ENCODE measurements around the gene EFCAB3.
"Not testable (repeated sequence)": the region's sequence is repeated elsewhere in the genome, so short reads cannot be mapped to it uniquely, and the experiment has no call there.

The EFCAB3 gene

GRCh38 chr17:62380253-62380652 is at the start of gene EFCAB3:
EFCAB3 (plus strand) TSS chr17:62380553; CDS start chr17:62382980, 2,427 bp downstream.
- no peak for DNase-seq

DNA sequence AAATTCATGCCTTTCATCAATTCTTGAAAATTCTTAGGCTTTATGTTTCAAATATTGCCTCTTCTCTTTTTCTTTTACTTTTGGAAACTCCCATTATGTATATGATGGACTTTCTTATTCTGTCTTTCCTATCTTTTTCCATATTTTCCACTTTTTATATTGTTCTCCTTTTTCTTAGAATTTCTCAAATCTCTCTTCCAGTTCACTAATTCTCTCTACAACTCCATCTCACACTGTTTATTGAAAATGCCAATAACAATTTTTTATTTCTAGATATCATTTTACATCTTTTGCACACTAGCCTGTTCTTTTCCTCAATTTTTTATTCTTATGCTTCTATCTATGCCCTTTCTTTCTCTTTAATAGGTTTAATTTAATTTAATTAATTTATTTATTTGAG is 43.8 kb upstream of the EFCAB3 start:
- no peak for DNase-seq

GRCh38 chr17:62343764-62344270 is 36.5 kb upstream of the EFCAB3 start:
- no peak for DNase-seq

DNA sequence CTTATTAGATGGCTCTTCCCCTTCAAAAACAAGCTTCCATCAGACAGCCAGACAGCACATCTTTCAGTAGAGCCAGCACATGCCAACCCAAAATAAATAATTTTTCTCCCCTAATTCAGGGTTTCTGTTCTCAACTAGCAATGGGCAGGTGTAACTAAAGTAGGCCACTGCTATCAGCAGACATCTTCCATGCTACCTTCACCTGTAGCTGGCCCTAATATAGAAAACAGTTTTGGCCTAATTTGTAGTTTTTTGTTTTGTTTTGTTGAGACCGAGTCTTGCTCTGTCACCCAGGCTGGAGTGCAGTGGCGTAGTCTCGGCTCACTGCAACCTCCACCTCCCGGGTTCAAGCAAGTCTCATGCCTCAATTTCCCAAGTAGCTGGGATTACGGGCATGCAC is 29.2 kb upstream of the EFCAB3 start:
- DNase-seq = no peak

DNA sequence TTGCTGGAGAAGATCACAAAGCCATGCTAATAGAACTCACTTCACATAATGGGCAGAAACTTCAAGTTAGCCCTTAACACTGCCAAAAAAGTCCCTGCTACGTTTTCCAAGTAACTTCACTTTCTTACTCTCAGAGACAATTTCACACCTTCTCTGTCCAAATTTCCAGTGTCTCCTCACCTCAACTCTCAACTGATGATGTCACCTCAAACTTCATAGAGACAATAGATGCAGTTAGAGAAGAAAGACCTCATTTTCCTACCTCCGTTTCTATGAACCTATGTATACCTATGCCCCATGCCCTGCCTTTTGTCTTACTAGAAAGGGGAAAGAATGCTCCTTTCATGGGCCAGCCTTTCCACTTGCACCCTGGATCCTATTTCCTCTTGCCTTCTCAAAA is 14.2 kb upstream of the EFCAB3 start:
- DNase-seq = no peak

- no peak for DNase-seq
These were observed 1.2 kb downstream of the EFCAB3 start for GRCh38 chr17:62381561-62381960.

- peak; percentile 4 for DNase-seq
These were observed 8.5 kb downstream of the EFCAB3 start for GRCh38 chr17:62388856-62389255.

- DNase-seq = no peak
These were observed 12.6 kb downstream of the EFCAB3 start for GRCh38 chr17:62392908-62393307.

GRCh38 chr17:62398891-62399290 is 18.5 kb downstream of the EFCAB3 start:
- no peak for DNase-seq

- DNase-seq = no peak
These were observed 25.1 kb downstream of the EFCAB3 start for GRCh38 chr17:62405451-62405850.

GRCh38 chr17:62413090-62413489 is 32.7 kb downstream of the EFCAB3 start:
- DNase-seq = not testable (repeated sequence)

DNA sequence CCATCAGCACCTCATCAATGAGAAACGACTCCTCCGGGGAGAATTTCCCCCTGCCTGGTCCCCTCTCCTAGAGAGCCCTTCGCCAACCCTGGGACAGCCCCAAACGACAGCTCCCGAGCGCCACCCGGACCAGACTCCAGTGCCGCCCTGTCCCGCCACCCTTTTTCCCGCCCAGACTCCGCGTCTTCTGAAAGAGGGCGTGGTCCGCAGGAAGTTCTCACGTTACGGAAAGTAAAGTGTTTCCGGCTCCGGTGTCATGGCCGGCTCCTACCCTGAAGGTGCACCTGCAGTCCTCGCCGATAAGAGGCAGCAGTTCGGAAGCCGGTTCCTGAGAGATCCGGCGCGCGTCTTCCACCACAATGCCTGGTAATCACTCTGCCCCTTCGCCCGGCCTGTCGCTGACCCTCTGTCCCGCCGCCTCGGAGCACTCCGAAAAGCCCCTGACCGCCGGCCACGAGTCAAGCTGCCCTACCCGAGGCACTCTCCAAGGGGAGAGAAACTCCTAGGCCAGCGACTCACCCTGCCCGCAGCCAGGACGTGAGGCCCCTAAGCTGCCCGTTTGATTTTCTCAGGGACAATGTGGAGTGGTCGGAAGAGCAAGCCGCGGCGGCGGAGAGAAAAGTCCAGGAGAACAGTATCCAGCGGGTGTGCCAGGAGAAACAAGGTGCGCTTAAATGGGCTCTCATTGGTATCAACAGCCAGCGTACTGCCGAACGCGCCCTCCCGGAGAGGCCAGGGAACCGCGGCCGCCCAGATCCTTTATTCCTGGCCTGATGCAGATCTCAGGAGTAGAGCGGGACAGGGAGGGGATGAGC is 43.5 kb downstream of the EFCAB3 start, which contains the start of gene METTL2A:
Gene METTL2A (plus strand): TSS at position 251 of the 815 bp plus-strand sequence. CDS start 6 bp downstream, at position 257.
- DNase-seq = peak; percentile 97

- not testable (repeated sequence) for DNase-seq
These were observed 45.9 kb downstream of the EFCAB3 start for GRCh38 chr17:62426214-62426613.

DNA sequence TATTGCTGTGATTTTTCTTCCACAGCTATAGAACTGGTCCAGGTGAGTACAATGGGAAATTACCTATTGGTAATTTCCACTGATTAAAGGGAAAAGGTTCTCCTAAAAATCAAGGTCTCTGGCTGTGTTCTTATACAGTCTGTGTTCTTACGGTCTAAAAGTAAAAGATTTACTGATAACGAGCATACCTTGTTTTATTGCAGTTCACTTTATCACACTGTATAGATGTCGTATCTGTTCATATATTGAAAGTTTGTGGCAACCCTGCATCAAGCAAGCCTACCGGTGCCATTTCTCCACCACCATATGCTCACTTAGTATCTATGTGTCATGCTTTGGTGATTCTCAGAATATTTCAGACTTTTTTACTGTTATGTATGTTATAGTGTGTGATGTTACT is 54.9 kb downstream of the EFCAB3 start:
- not testable (repeated sequence) for DNase-seq

DNA sequence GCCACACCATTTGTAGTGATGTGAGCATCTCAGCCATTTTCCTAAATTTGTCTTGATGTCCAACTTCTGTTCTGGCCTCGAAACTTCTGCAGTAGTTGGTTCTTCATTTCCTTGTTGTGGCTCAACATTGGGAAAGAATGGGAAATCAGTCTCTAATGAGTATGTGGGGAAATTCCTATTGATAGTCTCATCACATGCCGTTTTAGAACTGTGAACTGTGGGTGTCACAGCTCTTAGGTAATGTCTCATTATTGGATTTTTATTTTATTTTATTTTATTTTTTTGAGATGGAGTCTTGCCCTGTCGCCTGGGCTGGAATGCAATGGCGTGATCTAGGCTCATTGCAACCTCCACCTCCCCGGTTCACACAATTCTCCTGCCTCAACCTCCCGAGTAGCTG is 60.8 kb downstream of the EFCAB3 start:
- not testable (repeated sequence) for DNase-seq

DNA sequence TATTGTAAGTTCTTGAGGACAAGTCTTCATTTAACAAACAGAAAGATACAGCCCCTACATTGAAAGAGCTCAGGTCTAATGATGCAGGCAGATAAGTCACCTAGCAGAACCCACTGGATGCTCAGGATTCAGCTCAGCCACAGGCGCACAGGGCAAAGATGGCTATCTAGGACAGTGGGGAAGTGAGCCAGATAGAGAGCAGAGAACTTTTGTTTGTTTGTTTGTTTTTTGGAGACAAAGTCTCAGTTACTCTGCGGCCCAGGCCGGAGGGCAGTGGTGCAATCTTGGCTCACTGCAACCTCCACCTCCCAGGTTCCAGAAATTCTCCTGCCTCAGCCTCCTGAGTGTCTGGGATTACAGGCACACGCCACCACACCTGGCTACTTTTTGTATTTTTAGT is 63.7 kb downstream of the EFCAB3 start:
- no peak for DNase-seq

DNA sequence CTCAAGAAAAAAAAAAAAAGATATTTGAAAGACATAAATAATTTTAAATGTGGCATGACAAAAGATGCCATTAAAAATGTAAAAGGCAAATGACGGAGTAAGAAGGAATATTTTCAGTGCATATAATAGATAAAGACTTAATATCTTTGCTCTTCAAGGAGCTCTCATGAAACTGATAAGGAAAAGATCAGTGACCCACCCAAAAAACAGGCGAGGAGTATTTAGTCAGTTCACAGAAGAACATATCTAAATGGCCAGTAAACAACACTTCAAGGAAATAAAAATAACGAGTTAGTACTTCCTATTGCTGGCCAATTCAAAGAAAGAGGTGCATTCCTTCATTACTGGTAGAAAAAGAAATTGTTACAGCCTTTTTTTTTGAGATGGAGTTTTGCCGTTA is 65.4 kb downstream of the EFCAB3 start:
- peak; percentile 76 for DNase-seq

GRCh38 chr17:62452195-62452594 is 71.8 kb downstream of the EFCAB3 start:
- not testable (repeated sequence) for DNase-seq

- peak; percentile 40 for DNase-seq
These were observed 72.7 kb downstream of the EFCAB3 start for GRCh38 chr17:62453041-62453440.

DNA sequence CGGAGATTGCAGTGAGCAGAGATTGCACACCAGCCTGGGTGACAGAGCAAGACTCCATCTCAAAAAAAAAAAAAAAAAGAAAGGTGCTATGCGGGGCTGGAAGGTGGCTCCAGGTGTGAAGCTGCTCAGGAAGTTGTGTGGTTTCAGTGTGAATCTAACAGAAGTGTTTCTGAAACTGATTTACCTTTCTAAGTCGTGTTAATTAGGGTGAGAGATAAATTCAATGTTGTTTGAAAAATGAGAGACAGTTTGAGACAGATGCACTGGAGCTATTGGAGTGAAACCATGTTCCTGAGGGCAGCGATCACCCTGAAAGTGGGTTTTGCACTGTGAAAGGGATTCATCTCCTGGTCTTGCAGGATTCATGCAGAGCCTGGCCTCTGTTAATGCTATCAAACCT is 73.3 kb downstream of the EFCAB3 start:
- not testable (repeated sequence) for DNase-seq

GRCh38 chr17:62454111-62454510 is 73.8 kb downstream of the EFCAB3 start:
- not testable (repeated sequence) for DNase-seq

DNA sequence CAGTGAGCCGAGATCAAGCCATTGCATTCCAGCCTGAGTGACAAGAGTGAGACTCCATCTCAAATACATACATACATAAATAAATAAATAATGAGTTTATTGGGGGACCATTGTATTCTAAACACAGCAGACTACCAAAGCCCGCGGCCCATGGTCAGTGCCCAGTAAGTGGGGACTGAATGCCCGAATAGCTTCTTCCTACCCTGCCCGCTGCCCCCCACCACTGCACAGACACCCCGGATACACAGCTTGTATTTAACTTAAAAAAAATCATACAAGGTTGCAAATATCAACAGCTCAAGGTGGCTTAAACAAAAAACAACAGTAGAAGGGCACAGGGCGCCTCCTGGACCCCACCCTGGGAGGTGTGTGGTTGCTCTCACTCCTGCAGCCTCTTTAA is 75.7 kb downstream of the EFCAB3 start:
- DNase-seq = no peak

DNA sequence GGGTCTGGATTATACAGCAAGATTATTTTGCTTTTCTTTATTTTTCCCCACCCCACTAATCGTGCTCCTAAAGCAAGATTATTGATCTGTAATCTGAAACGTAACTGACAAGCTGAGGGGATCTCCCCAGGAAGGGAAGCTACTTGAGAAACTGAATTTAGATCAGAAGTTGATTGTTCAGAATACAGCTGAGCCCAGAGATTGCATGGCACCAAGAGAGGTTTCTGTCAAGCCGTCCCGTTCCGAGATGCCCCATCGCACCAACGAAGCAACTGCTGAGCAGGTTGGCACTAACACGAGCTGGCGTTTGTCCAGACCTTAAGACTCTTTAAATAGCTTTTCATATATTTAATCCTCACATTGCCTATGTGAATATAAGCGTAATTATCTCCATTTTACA is 78.1 kb downstream of the EFCAB3 start:
- DNase-seq = not testable (repeated sequence)

- not testable (repeated sequence) for DNase-seq
These were observed 84.1 kb downstream of the EFCAB3 start for GRCh38 chr17:62464422-62464821.
